Transverse colon (tissue), 4 donors: ENCODE results near the gene CYTH3. TPM values are rescaled to one million over a fixed set of nuclear protein-coding genes. Genes with fewer than 3 reads are reported as not detected.

Experiments used
- DNase-seq: peaks from one replicate; pipeline ENCODE4 v3.0.0-alpha.2; 2019
- H3K27ac ChIP-seq, 4 donors: fragments of 200-600 bp; sonication (generic); 2 replicates each; pipeline ENCODE4 v1.5.1; 2016 to 2018; ENCODE audit warnings: inconsistent platforms in 4 of 4
- H3K27me3 ChIP-seq: fragments of 200-600 bp; sonication (generic); 2 replicates; pipeline ENCODE4 v1.5.1; 2017; ENCODE audit warnings: inconsistent platforms
- H3K36me3 ChIP-seq, 4 donors: fragments of 200-600 bp; sonication (generic); 2 replicates each; pipeline ENCODE4 v1.5.1; 2017 to 2019; ENCODE audit warnings: inconsistent platforms in 4 of 4
- H3K4me1 ChIP-seq, 4 donors: fragments of 200-600 bp; sonication (generic); 2 replicates each; pipeline ENCODE4 v1.5.1; 2017 to 2020; ENCODE audit warnings: inconsistent platforms in 4 of 4
- H3K4me3 ChIP-seq, 4 donors: fragments of 200-600 bp; sonication (generic); 1 replicate in 1 of 4; 2 replicates in 3 of 4; pipeline versions ENCODE4 v1.5.1 to v1.6.1; 2017 to 2019; ENCODE audit warnings: inconsistent platforms in 4 of 4
- H3K9me3 ChIP-seq, 2 donors: fragments of 200-600 bp; sonication (generic); 2 replicates each; pipeline ENCODE4 v1.5.1; 2017 to 2019; ENCODE audit warnings: inconsistent platforms in 2 of 2
- EP300 ChIP-seq: sonication (generic); formaldehyde crosslinking; IDR thresholded peaks from one replicate; pipeline ENCODE4 v1.6.1; 2017; ENCODE audit warnings: antibody characterized with exemption, low read depth
- POLR2A ChIP-seq: fragments of 450-650 bp; IDR thresholded peaks from one replicate; pipeline ENCODE4 v1.6.1; 2016; ENCODE audit warnings: antibody characterized with exemption, mild to moderate bottlenecking, moderate library complexity
- POLR2AphosphoS5 ChIP-seq, 3 donors: sonication (generic); formaldehyde crosslinking; IDR thresholded peaks; one replicate each; pipeline ENCODE4 v1.6.1; 2016; ENCODE audit warnings: antibody characterized with exemption in 3 of 3
- WGBS, 2 donors: methylation state at CpG; one replicate each; pipeline ENCODE4 v1.1.5; 2018; ENCODE audit warnings: low coverage in 1 of 2; 5-methylcytosine and 5-hydroxymethylcytosine counted together
- in situ Hi-C, 4 donors: fragments of 200-750 bp; cut with MboI; loops; one replicate each; pipeline versions ENCODE4 v1.15.0 to v1.15.1; 2017; ENCODE audit warnings: low sequenced_read_pairs in 3 of 4, low pct_ligation_motif_present in 1 of 4, low pct_unique_long_range_greater_than_20kb in 1 of 4
- intact Hi-C: fragments of 100-400 bp; cut with DNase I; formaldehyde crosslinking; loops from one replicate; pipeline ENCODE4 v1.15.1; 2023; ENCODE audit warnings: low total_unique reads
- total RNA-seq, 4 donors: library from RNA; depleted of rRNA; stranded (reverse); fragments of >200 nt; gene quantifications; one replicate each; pipeline ENCODE4 v1.1.0, GENCODE V29; 2016
- TF ChIP-seq, protein P1 (sequence below), 5 experiments: fragments of 200-600 bp in 3 of 5; fragments of 450-650 bp in 2 of 5; sonication (generic) in 3 of 5; IDR thresholded peaks; 1 replicate in 2 of 5; 2 replicates in 3 of 5; pipeline ENCODE4 v1.5.1; 2016 to 2017; ENCODE audit warnings: antibody characterized with exemption in 5 of 5, inconsistent platforms in 3 of 5, mild to moderate bottlenecking in 2 of 5, moderate library complexity in 1 of 5

CYTH3 gene
- total RNA-seq, 4 donors from 2014 or later, result 15.0 to 25.4 (median 19.4) TPM

DNA sequence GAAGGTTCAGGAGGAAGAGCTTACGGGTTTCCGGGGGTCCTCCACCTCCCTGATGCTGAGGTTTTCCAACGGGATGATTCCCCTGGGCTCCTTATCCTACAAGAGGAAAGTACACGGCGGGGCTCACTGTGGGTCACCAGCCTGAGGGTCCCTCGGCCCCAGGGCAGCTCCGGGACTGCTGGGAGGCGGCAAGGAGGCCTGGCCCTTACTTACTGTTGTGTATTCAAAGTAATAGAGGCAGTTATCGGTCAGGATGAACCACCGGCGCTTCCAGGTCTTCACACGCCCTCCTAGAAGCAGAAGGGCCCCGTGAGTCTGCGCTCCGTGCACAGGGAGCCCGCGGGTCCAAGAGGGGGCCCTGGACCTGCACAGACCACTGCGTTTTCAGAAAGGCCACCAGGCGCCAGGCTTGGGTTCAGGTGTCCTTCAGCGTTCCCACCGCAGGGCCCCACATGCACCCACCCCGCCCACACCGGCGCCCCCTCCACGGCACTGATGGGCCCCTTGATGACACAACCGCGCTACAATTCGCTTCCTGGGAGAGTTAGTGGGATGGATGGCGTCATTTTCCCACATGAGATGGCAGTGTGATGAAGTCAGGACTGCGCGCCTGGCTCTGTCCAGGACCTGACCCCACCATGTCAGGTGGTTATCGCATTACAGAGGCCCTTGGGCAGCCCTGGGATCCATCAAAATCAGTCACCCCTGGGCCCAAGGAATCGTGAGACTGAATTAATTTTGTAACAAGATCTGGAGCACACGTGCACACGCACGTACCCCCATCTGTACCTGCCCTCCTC, 106.7 kb downstream of the CYTH3 start:
- H3K36me3 ChIP-seq, result peaks cover 0 to 7% (median 2%) of the 10 kb centered on the region in 4 donors
- H3K4me1 ChIP-seq, result peaks cover 0 to 9% (median under 1%) of the 10 kb centered on the region in 4 donors
- intact Hi-C loops, result no loop called here
- WGBS, 2 donors, result 93 to 100% methylated on average over 5 to 36 of the region's 36 CpGs
- no peak overlapping the region for H3K4me3 ChIP-seq
- TF ChIP-seq POLR2A (no peak), POLR2AphosphoS5 (IDR thresholded peaks at IDR 0.05) (no peak), EP300 (no peak)
- TF ChIP-seq, protein P1, sequence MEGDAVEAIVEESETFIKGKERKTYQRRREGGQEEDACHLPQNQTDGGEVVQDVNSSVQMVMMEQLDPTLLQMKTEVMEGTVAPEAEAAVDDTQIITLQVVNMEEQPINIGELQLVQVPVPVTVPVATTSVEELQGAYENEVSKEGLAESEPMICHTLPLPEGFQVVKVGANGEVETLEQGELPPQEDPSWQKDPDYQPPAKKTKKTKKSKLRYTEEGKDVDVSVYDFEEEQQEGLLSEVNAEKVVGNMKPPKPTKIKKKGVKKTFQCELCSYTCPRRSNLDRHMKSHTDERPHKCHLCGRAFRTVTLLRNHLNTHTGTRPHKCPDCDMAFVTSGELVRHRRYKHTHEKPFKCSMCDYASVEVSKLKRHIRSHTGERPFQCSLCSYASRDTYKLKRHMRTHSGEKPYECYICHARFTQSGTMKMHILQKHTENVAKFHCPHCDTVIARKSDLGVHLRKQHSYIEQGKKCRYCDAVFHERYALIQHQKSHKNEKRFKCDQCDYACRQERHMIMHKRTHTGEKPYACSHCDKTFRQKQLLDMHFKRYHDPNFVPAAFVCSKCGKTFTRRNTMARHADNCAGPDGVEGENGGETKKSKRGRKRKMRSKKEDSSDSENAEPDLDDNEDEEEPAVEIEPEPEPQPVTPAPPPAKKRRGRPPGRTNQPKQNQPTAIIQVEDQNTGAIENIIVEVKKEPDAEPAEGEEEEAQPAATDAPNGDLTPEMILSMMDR (IDR thresholded peaks at IDR 0.05), result no peak
- H3K9me3 ChIP-seq, result no peaks in the 10 kb centered on the region
- no peak overlapping the region for H3K27ac ChIP-seq
- DNase-seq, result no peak
- in situ Hi-C loops, result loop anchor here in 2 of 4 donors (10.0 kb wide), 1 partner anchor 159 kb away; no protein-coding TSS in a partner anchor
- H3K27me3 ChIP-seq, result no peaks in the 10 kb centered on the region

DNA sequence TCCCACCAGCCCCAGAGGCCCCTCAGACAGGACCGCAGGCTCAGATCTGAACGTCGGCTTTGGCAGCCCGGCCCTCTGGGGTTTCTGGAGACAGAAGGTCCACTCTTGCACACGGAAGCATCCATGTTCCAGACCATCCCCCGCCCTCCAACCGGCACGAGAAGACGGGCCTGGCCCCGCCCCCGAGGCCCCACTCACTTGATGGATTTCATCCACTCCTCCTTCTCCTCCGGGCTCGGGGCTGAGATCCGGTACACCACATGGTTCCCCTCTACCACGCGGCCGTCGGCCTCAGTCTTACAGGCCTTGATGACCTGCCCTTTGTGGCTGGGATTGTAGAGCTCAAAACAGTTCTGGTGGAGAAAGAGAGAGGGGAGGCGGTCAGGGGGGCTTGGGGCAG, 107.3 kb downstream of the CYTH3 start:
- Histone ChIP-seq H3K9me3 (no peaks in the 10 kb centered on the region), H3K27ac (no peak overlapping the region), H3K27me3 (no peaks in the 10 kb centered on the region), H3K4me1 (peaks cover 0 to 9% (median 1%) of the 10 kb centered on the region in 4 donors), H3K4me3 (no peak overlapping the region), H3K36me3 (peaks cover 0 to 7% (median 2%) of the 10 kb centered on the region in 4 donors)
- in situ Hi-C loops (loop anchor here in 2 of 4 donors (10.0 kb wide), 1 partner anchor 160 kb away; no protein-coding TSS in a partner anchor), intact Hi-C loops (no loop called here)
- no peak for DNase-seq
- WGBS, 2 donors, result 88% methylated on average over 18 of the region's 19 CpGs; no CpG with 5 or more reads in 1 of the 2 donors
- TF ChIP-seq POLR2AphosphoS5 (IDR thresholded peaks at IDR 0.05) (no peak), POLR2A (no peak), EP300 (no peak)
- TF ChIP-seq, protein P1 (IDR thresholded peaks at IDR 0.05), result no peak

DNA sequence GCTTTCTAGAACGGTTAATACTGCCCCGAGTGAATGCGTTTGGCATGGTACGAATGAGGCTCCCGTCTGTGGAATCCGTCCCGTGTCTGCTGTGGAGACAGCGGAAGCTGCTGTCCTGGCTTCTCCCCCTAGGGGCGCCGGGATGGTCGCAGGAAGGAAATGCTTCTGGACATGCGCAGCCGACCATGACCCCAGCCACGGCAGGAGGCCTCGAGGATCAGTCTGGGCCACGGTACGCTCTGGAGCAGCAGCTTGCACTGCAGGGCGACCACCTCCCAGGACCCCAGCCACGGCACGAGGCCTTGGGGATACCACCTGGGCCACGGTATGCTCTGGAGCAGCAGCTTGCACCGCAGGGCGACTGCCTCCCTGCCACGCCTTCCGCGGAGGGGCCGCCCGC, 107.9 kb downstream of the CYTH3 start:
- H3K4me3 ChIP-seq, result no peak overlapping the region
- no peak overlapping the region for H3K27ac ChIP-seq
- in situ Hi-C loops, result loop anchor here in 2 of 4 donors (10.0 kb wide), 1 partner anchor 160 kb away; no protein-coding TSS in a partner anchor
- H3K27me3 ChIP-seq, result no peaks in the 10 kb centered on the region
- WGBS, 2 donors, result 91 to 96% methylated on average over 11 to 28 of the region's 28 CpGs
- DNase-seq, result no peak
- TF ChIP-seq, protein P1 (IDR thresholded peaks at IDR 0.05), result no peak
- no peak for TF ChIP-seq EP300
- TF ChIP-seq POLR2A, result no peak
- no peak for TF ChIP-seq POLR2AphosphoS5 (IDR thresholded peaks at IDR 0.05)
- peaks cover 0 to 9% (median 1%) of the 10 kb centered on the region in 4 donors for H3K4me1 ChIP-seq
- peaks cover 0 to 7% (median 2%) of the 10 kb centered on the region in 4 donors for H3K36me3 ChIP-seq
- H3K9me3 ChIP-seq, result no peaks in the 10 kb centered on the region
- intact Hi-C loops, result loop anchor here (5.0 kb wide), 1 partner anchor 108 kb away; the partner anchor contains the start of gene CYTH3

DNA sequence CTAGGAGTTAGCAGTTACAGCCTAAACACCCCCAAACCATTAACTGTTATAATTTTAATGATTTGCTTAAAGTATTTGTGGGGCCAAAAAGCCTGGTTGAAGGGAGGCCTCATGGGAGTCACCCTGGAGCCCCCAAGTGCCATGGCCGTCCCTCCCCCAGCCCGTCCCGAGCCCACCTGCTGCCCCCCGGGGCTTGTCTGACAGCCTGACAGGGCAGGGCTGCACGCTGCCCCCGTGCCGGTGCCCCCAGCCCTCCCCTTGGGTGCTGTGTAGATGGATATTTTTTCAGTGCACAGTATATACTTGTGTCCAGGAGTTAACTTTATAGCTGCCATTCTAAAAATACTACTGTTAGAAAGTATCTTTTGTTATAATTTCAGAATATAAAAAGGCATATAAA, 108.4 kb downstream of the CYTH3 start:
- in situ Hi-C loops (loop anchor here in 2 of 4 donors (10.0 kb wide), 1 partner anchor 161 kb away; no protein-coding TSS in a partner anchor), intact Hi-C loops (loop anchor here (5.0 kb wide), 1 partner anchor 108 kb away; the partner anchor contains the start of gene CYTH3)
- Histone ChIP-seq H3K27ac (no peak overlapping the region), H3K4me1 (peaks cover 0 to 9% (median 1%) of the 10 kb centered on the region in 4 donors), H3K4me3 (no peak overlapping the region), H3K27me3 (no peaks in the 10 kb centered on the region), H3K36me3 (peaks cover 0 to 7% (median 2%) of the 10 kb centered on the region in 4 donors), H3K9me3 (no peaks in the 10 kb centered on the region)
- 95% methylated on average over 7 of the region's 7 CpGs; no CpG with 5 or more reads in 1 of the 2 donors for WGBS, 2 donors
- no peak for TF ChIP-seq EP300
- DNase-seq, result no peak
